K562 (cell line): ENCODE measurements around the gene ZMIZ1. TPM values are rescaled to one million over a fixed set of nuclear protein-coding genes. Genes with fewer than 3 reads are reported as not detected.
A peak's percentile ranks its signal among the peaks of the same experiment; 100 is the strongest.

Source experiments
- ATAC-seq: fragments of 200-7000 bp; cut with Tn5 transposase; 3 replicates; pipeline ENCODE4 v1.9.1; 2020; ENCODE audit warnings: moderate library complexity
- BruUV-seq: library from RNA; stranded (reverse); fragments of 400-500 nt; replicated peaks from 2 replicates; lab custom pipeline; 2021; lab: Mats Ljungman, UMichigan
- CTCF ChIA-PET: fragments of 300-600 bp; formaldehyde crosslinking; extraction: SDS; loops from one replicate; lab custom pipeline; 2021; ENCODE audit warnings: low intra/inter-chr PET ratio; lab: Yijun Ruan, JAX
- POLR2A ChIA-PET: fragments of 300-600, 350-650 bp; sonication (Branson Sonifier 250); formaldehyde crosslinking; extraction: SDS; loops from one replicate; lab custom pipeline; 2021; ENCODE audit warnings: antibody characterized with exemption, inconsistent platforms; lab: Yijun Ruan, JAX
- DNase-seq, 4 experiments: peaks; one replicate each; pipeline versions ENCODE4 v3.0.0 to v3.0.0-alpha.2; 2011 to 2018; ENCODE audit warnings: low spot score in 3 of 4, mixed read lengths in 3 of 4; ENCODE audit errors: extremely low read depth in 1 of 4
- FAIRE-seq: peaks from 2 replicates; lab custom pipeline; 2011; peaks lifted over from hg19 to GRCh38; lab: Jason Lieb, UNC
- H2AFZ ChIP-seq: 2 replicates; pipeline ENCODE4 v1.6.0; 2011; ENCODE audit warnings: low read depth, low read length, control low read depth, inconsistent platforms
- H3K27ac ChIP-seq: fragments of 200-600 bp; 3 replicates; pipeline ENCODE4 v1.8.0; 2011; ENCODE audit warnings: low read depth, mild to moderate bottlenecking, control low read depth, inconsistent platforms, low read length, moderate library complexity, mixed read lengths; ENCODE audit errors: extremely low read depth
- H3K27me3 ChIP-seq, 2 experiments: fragments of 300-600 bp in 1 of 2; 2 replicates in 1 of 2; 3 replicates in 1 of 2; pipeline versions ENCODE4 v1.6.0 to v1.8.0; 2011; ENCODE audit warnings: inconsistent platforms in 2 of 2, low read length in 2 of 2, mild to moderate bottlenecking in 1 of 2, mixed read lengths in 1 of 2, moderate library complexity in 1 of 2; ENCODE audit not compliant: control insufficient read depth in 2 of 2, insufficient read depth in 2 of 2
- H3K36me3 ChIP-seq: fragments of 300-600 bp; 3 replicates; pipeline ENCODE4 v1.8.0; 2011; ENCODE audit warnings: mild to moderate bottlenecking, low read length, inconsistent platforms; ENCODE audit not compliant: control insufficient read depth, insufficient read depth
- H3K4me1 ChIP-seq, 2 experiments: fragments of 200-600 bp in 1 of 2; replicated peaks in 1 of 2; 2 replicates in 1 of 2; 3 replicates in 1 of 2; pipeline versions ENCODE4 v1.5.1 to v1.8.0; 2011; ENCODE audit warnings: inconsistent platforms in 2 of 2, low read length in 2 of 2, mild to moderate bottlenecking in 1 of 2, mixed read lengths in 1 of 2, moderate library complexity in 1 of 2; ENCODE audit not compliant: control insufficient read depth in 2 of 2, insufficient read depth in 2 of 2
- H3K4me2 ChIP-seq: 2 replicates; pipeline ENCODE4 v1.6.1; 2011; ENCODE audit warnings: low read length, control low read depth, inconsistent platforms, mixed read lengths; ENCODE audit not compliant: insufficient read depth
- H3K4me3 ChIP-seq: fragments of 200-600 bp; sonication (generic), shearing (Covaris generic); 2 replicates; pipeline ENCODE4 v1.5.1; 2016; ENCODE audit warnings: control low read depth, inconsistent platforms
- H3K79me2 ChIP-seq: fragments of 200-600 bp; 3 replicates; pipeline ENCODE4 v1.8.0; 2011; ENCODE audit warnings: low read length, inconsistent platforms; ENCODE audit not compliant: control insufficient read depth, insufficient read depth
- H3K9ac ChIP-seq, 2 experiments: 2 replicates each; pipeline versions ENCODE4 v1.6.0 to v1.6.1; 2011; ENCODE audit warnings: low read depth in 2 of 2, low read length in 2 of 2, control low read depth in 1 of 2, inconsistent platforms in 1 of 2, mild to moderate bottlenecking in 1 of 2, mixed read lengths in 1 of 2; ENCODE audit not compliant: insufficient read depth in 1 of 2
- H3K9me1 ChIP-seq: one replicate; pipeline ENCODE4 v1.6.0; 2011; ENCODE audit warnings: inconsistent platforms, mild to moderate bottlenecking, low read length, moderate library complexity; ENCODE audit not compliant: control insufficient read depth, insufficient read depth
- H3K9me3 ChIP-seq: replicated peaks from 2 replicates; pipeline ENCODE4 v1.5.1; 2011; ENCODE audit warnings: low read depth, low read length, inconsistent platforms; ENCODE audit not compliant: control insufficient read depth, insufficient read depth
- H4K20me1 ChIP-seq: replicated peaks from 2 replicates; pipeline ENCODE4 v1.6.1; 2011; ENCODE audit warnings: low read length, inconsistent platforms, mixed read lengths; ENCODE audit not compliant: control insufficient read depth, insufficient read depth
- DMBX1 ChIP-seq: fragments of 250-450 bp; sonication (Bioruptor Pico); IDR thresholded peaks from 2 replicates; pipeline ENCODE4 v1.8.0; 2022; ENCODE audit warnings: inconsistent platforms, mild to moderate bottlenecking, moderate library complexity, borderline replicate concordance
- EWSR1 ChIP-seq: fragments of 450-650 bp; IDR thresholded peaks from 2 replicates; pipeline ENCODE4 v1.6.1; 2018; ENCODE audit warnings: borderline replicate concordance, mild to moderate bottlenecking, low read depth, moderate library complexity; ENCODE audit not compliant: partially characterized antibody
- FOSL1 ChIP-seq: fragments of 200-800 bp; sonication (Bioruptor generic); conservative IDR thresholded peaks from 2 replicates; pipeline ENCODE4 v1.6.1; 2016; ENCODE audit warnings: missing genetic modification characterization, missing compliant biosample characterization
- NFE2 ChIP-seq: IDR thresholded peaks from 2 replicates; pipeline ENCODE4 v1.6.1; 2014; ENCODE audit warnings: antibody characterized with exemption, low read depth
- NRF1 ChIP-seq, 2 experiments: fragments of 450-650 bp; IDR thresholded peaks in 1 of 2; conservative IDR thresholded peaks in 1 of 2; 2 replicates each; pipeline ENCODE4 v1.6.1; 2014; ENCODE audit warnings: mild to moderate bottlenecking in 2 of 2
- ZKSCAN3 ChIP-seq: fragments of 250-450 bp; sonication (Bioruptor Pico); IDR thresholded peaks from 2 replicates; pipeline ENCODE4 v1.4.0; 2020
- ZNF384 ChIP-seq: IDR thresholded peaks from 2 replicates; pipeline ENCODE4 v1.6.1; 2012; ENCODE audit warnings: low read depth, low read length, improper control_type of control experiment
- WGBS: fragments of 100-300 bp; shearing (Covaris generic); methylation state at CpG from one replicate; pipeline ENCODE4 v1.1.6; 2016; ENCODE audit warnings: low coverage, mixed read lengths; ENCODE audit not compliant: insufficient coverage; ENCODE audit errors: missing lambda C conversion rate; 5-methylcytosine and 5-hydroxymethylcytosine counted together
- in situ Hi-C: fragments of 300-500 bp; cut with MboI; formaldehyde crosslinking; loops from 4 replicates; pipeline ENCODE4 v1.15.0; 2018; ENCODE audit warnings: inconsistent platforms, mixed read lengths
- intact Hi-C: fragments of 100-400 bp; cut with micrococcal nuclease; formaldehyde crosslinking; loops from 2 replicates; pipeline ENCODE4 v1.14.2; 2022
- polyA plus RNA-seq, 8 experiments: library from polyadenylated mRNA; depleted of rRNA in 4 of 8; stranded (reverse) in 5 of 8; unstranded in 3 of 8; fragments of >200 nt; fragmentation: Nextera tagmentation in 2 of 8; fragmentation: Illumina TruSeq in 1 of 8; extraction: Ambion mirVana in 2 of 8; extraction: Trizol in 1 of 8; gene quantifications; 2 replicates each; pipeline versions ENCODE4 v1.2.1 to v1.2.3, GENCODE V29; 2011 to 2014; ENCODE audit warnings: inconsistent platforms in 1 of 8, missing spikeins in 1 of 8
- total RNA-seq, 7 experiments: library from RNA; depleted of rRNA in 6 of 7; stranded (reverse); fragments of >200 nt in 6 of 7; fragmentation: Illumina TruSeq in 2 of 7; extraction: Trizol in 2 of 7; gene quantifications; 2 replicates each; pipeline versions ENCODE4 v1.2.1 to v1.2.3, GENCODE V29; 2011 to 2021; ENCODE audit warnings: low replicate concordance in 1 of 7
- TF ChIP-seq, protein P1 (sequence below): fragments of 250-450 bp; sonication (Bioruptor Pico); IDR thresholded peaks from 2 replicates; pipeline ENCODE4 v1.9.0; 2021; ENCODE audit warnings: mild to moderate bottlenecking, inconsistent platforms
- TF ChIP-seq, protein P2 (sequence below), 2 experiments: fragments of 450-650 bp in 1 of 2; sonication (generic) in 1 of 2; formaldehyde crosslinking in 1 of 2; IDR thresholded peaks in 1 of 2; conservative IDR thresholded peaks in 1 of 2; 2 replicates each; pipeline versions ENCODE4 v1.6.1 to v1.8.1; 2016 to 2023; ENCODE audit warnings: mild to moderate bottlenecking in 2 of 2, moderate library complexity in 2 of 2, inconsistent platforms in 1 of 2, missing genetic modification reagents in 1 of 2

Gene ZMIZ1
- total and polyA plus RNA-seq, 9 of the 15 experiments (the other 6 are each of a cell fraction or from before 2014, with no cell fraction given): 1.0 to 37.3 (median 4.3) TPM

DNA sequence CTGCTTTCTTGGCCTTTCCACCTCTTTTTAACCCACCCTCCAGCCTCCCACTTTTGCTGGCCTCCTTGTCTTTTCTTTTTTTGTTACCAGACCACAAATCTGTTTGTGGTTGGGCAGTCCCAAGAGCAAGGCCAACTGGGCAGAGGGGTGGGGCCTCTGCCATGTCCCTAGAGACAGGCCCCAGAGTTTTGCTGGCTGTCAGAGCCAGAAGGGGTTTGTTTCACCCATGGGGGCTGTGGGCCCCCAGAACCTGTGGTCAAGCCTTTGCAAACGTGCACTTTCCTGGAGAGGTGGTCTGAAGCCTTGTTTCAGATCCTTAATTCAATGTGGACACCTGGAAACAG, 10.3 kb downstream of the ZMIZ1 start:
- no peak for TF ChIP-seq DMBX1 (CRISPR knock-in tag)
- H2AFZ ChIP-seq: no peak overlapping the region
- 71% methylated on average over 1 of the region's 1 CpG for WGBS
- peak overlapping the region in 1 of 2 experiments; percentile 82; a peak in 1 of 4 replicates for H3K9ac ChIP-seq
- peaks cover 72% of the 10 kb centered on the region for H4K20me1 ChIP-seq
- no peaks in the 10 kb centered on the region for H3K27me3 ChIP-seq
- peaks cover 57 to 67% of the 10 kb centered on the region in 2 experiments for H3K4me1 ChIP-seq
- CTCF ChIA-PET: no interaction called here
- no TSS peak for BruUV-seq
- in situ Hi-C loops (loop anchor here (25.0 kb wide), 1 partner anchor 108 kb away; no protein-coding TSS in a partner anchor), intact Hi-C loops (no loop called here)
- DNase-seq (no peak), FAIRE-seq (no peak), ATAC-seq (no peak)
- POLR2A ChIA-PET: interaction anchor here (0.6 to 1.1 kb wide), 3 partner anchors 12 to 163 kb away, joined by 3 to 4 read pairs (median 3); no protein-coding TSS in a partner anchor
- H3K4me2 ChIP-seq: no peak overlapping the region
- peaks cover 93% of the 10 kb centered on the region for H3K79me2 ChIP-seq
- H3K27ac ChIP-seq: no peak overlapping the region
- H3K9me1 ChIP-seq: peaks cover 17% of the 10 kb centered on the region
- no peak overlapping the region for H3K4me3 ChIP-seq
- no peaks in the 10 kb centered on the region for H3K36me3 ChIP-seq
- no peaks in the 10 kb centered on the region for H3K9me3 ChIP-seq

DNA sequence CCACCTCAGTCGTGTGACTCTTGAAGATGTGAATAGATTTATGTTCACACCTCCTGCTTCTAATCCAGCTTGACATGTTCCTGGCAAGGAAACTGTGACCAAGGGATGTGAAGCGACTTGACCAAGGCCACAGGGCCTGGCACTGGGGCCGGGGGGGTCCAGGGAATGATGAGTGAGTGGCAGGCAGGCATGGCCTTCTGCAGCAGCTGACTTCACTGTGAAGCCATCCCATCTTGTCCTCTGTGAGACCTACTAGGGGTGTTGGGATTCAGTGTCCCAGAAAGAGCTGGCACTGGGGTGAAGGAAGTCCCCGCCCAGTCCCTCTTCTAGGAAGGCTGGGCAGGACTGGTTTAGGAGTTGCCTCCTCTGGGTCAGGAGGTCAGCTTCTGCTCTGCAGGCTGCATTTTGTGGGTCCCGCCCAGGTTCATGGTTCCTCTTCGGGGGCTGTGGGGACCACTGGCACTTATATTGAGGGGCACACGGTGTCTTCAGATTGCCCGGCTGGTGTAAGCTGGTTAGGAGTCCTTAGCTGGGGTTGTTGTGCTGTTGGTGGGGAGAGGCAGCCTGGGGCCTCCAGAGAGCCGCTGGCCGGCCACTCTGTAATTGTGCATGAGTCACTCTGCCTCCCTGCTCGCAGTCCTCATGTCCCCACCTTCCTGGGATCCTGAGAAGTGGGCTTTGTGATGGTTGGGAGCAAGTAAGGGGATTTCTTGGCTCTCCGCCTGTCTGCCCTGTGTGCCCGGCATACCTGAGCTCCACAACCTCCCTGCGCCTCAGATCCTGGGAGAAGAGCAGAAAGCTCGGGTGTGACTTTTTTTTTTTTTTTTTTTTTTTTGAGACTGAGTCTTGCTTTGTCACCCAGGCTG, 11.0 kb downstream of the ZMIZ1 start:
- Histone ChIP-seq H3K79me2 (peaks cover 93% of the 10 kb centered on the region), H2AFZ (no peak overlapping the region), H3K4me3 (no peak overlapping the region), H3K4me2 (no peak overlapping the region), H3K9me1 (peaks cover 14% of the 10 kb centered on the region), H3K9me3 (no peaks in the 10 kb centered on the region), H3K4me1 (peaks cover 64 to 71% of the 10 kb centered on the region in 2 experiments), H3K36me3 (no peaks in the 10 kb centered on the region), H3K27me3 (no peaks in the 10 kb centered on the region), H3K9ac (peak overlapping the region in 1 of 2 experiments; percentile 82; a peak in 2 of 4 replicates), H3K27ac (peak overlapping the region; percentile 38; the same call in 2 of the 3 replicates), H4K20me1 (peaks cover 71% of the 10 kb centered on the region)
- 41% methylated on average over 15 of the region's 15 CpGs for WGBS
- no TSS peak for BruUV-seq
- FAIRE-seq (peak; percentile 80), DNase-seq (peak in 3 of 4 experiments; percentile 50 to 77 (median 72)), ATAC-seq (peak; percentile 76)
- in situ Hi-C loops (loop anchor here (25.0 kb wide), 1 partner anchor 108 kb away; no protein-coding TSS in a partner anchor), intact Hi-C loops (loop anchor here (5.0 kb wide), 4 partner anchors 48 to 118 kb away; no protein-coding TSS in a partner anchor)
- ChIA-PET CTCF (no interaction called here), POLR2A (interaction anchor here (0.6 to 1.1 kb wide), 8 partner anchors 9 to 957 kb away, joined by 3 to 4 read pairs (median 3); no protein-coding TSS in a partner anchor)
- TF ChIP-seq ZKSCAN3 (no peak), NRF1 (conservative IDR thresholded peaks at IDR 0.05 in 1 of 2, IDR thresholded peaks at IDR 0.05 in 1 of 2) (peak in 1 of 2 experiments; percentile 35; a peak in 2 of 4 replicates), FOSL1 (tag) (peak; percentile 87), ZNF384 (peak; percentile 66), EWSR1 (no peak), NFE2 (peak; percentile 45)
- TF ChIP-seq, protein P1, sequence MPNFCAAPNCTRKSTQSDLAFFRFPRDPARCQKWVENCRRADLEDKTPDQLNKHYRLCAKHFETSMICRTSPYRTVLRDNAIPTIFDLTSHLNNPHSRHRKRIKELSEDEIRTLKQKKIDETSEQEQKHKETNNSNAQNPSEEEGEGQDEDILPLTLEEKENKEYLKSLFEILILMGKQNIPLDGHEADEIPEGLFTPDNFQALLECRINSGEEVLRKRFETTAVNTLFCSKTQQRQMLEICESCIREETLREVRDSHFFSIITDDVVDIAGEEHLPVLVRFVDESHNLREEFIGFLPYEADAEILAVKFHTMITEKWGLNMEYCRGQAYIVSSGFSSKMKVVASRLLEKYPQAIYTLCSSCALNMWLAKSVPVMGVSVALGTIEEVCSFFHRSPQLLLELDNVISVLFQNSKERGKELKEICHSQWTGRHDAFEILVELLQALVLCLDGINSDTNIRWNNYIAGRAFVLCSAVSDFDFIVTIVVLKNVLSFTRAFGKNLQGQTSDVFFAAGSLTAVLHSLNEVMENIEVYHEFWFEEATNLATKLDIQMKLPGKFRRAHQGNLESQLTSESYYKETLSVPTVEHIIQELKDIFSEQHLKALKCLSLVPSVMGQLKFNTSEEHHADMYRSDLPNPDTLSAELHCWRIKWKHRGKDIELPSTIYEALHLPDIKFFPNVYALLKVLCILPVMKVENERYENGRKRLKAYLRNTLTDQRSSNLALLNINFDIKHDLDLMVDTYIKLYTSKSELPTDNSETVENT (CRISPR knock-in tag): 0 out of 2 replicates have a peak, but pooled peaks have one; percentile 31
- TF ChIP-seq, protein P2, sequence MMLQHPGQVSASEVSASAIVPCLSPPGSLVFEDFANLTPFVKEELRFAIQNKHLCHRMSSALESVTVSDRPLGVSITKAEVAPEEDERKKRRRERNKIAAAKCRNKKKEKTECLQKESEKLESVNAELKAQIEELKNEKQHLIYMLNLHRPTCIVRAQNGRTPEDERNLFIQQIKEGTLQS (IDR thresholded peaks at IDR 0.05): peak; percentile 83
- TF ChIP-seq, protein P2 (CRISPR knock-in tag; conservative IDR thresholded peaks at IDR 0.05): no peak
